ENCODE data around the gene RSBN1.

RSBN1 gene

DNA sequence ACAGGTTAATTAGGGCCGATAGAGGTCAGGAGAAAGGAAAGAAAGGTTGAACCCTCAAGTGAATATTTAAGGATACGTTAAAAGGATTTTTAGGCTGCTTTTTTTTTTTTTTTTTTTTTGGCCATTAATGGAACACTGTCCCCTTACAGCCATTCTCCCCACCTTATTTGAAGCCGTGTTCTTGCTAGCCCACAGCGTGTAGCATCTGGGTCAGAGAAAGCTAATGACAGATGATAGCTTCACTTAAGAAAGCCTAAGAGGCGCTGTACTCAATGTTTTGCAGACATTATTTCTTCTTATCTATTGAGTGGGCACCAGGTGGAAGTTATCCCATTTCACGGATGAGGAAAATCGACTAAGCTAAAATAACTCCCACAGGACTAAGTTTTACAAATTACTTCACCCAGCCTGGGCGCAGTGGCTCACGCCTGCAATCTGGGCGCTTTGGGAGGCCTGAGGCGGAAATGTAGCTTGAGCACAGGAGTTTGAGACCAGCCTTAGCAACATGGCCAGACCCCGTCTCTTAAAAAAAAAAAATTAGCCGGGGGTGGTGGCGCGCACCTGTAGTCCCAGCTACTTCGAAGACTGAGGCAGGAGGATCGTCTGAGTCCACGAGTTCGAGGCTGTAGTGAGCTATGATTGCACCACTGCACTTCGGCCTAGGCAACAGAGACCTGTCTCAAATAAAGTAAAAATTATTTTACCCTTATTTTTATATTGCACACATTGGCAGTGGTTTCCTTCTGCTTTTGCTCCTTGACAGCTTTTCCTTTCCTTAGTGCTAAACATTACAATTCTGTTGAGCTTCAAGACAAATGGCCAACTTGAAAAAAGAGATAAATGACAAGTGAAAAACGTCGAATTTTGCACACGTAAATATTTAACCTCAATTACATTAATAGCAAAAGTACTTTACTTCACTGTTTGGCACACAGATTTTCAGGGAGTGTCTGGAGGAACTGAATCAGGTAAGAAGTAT, 51.9 kb downstream of the RSBN1 start:
- TF ChIP-seq FOXP2 (optimal IDR thresholded peaks at IDR 0.05; ENCODE audit: borderline replicate concordance, extremely low read depth, extremely low read length, insufficient read depth): no peak
- no peak for TF ChIP-seq POLR2AphosphoS5 (IDR thresholded peaks at IDR 0.05; ENCODE audit: low read depth, low read length)
- no peak for TF ChIP-seq TAF1 (IDR thresholded peaks at IDR 0.05; ENCODE audit: borderline replicate concordance, insufficient read depth, low read length)
- no peak for TF ChIP-seq SIN3A (IDR thresholded peaks at IDR 0.05; ENCODE audit: borderline replicate concordance, insufficient read depth, low read length)
- no peak for TF ChIP-seq REST (IDR thresholded peaks at IDR 0.05; ENCODE audit: insufficient read depth in 1 of 2, low read depth in 2 of 2, low read length in 2 of 2)

GRCh38 chr1:113759333-113760101, 52.8 kb downstream of the RSBN1 start, which contains the start of gene PHTF1:
Gene PHTF1, minus strand, starts transcription at chr1:113759486. Its CDS starts 783 bp downstream, at chr1:113758703.
- TF ChIP-seq REST (IDR thresholded peaks at IDR 0.05; ENCODE audit: insufficient read depth in 1 of 2, low read depth in 2 of 2, low read length in 2 of 2) (peak in 1 of 2 experiments; percentile 44; a peak in 1 of 4 replicates), FOXP2 (optimal IDR thresholded peaks at IDR 0.05; ENCODE audit: borderline replicate concordance, extremely low read depth, extremely low read length, insufficient read depth) (peak; percentile 54), SIN3A (IDR thresholded peaks at IDR 0.05; ENCODE audit: borderline replicate concordance, insufficient read depth, low read length) (no peak; the same call in 1 of the 2 replicates), TAF1 (IDR thresholded peaks at IDR 0.05; ENCODE audit: borderline replicate concordance, insufficient read depth, low read length) (peak; percentile 89; the same call in 1 of the 2 replicates), POLR2AphosphoS5 (IDR thresholded peaks at IDR 0.05; ENCODE audit: low read depth, low read length) (peak; percentile 97)

- TF ChIP-seq TAF1 (IDR thresholded peaks at IDR 0.05; ENCODE audit: borderline replicate concordance, insufficient read depth, low read length): no peak
- no peak for TF ChIP-seq REST (IDR thresholded peaks at IDR 0.05; ENCODE audit: insufficient read depth in 1 of 2, low read depth in 2 of 2, low read length in 2 of 2)
- TF ChIP-seq FOXP2 (optimal IDR thresholded peaks at IDR 0.05; ENCODE audit: borderline replicate concordance, extremely low read depth, extremely low read length, insufficient read depth): no peak
- TF ChIP-seq SIN3A (IDR thresholded peaks at IDR 0.05; ENCODE audit: borderline replicate concordance, insufficient read depth, low read length): no peak
- no peak for TF ChIP-seq POLR2AphosphoS5 (IDR thresholded peaks at IDR 0.05; ENCODE audit: low read depth, low read length)
Measured at GRCh38 chr1:113758631-113759332, 53.5 kb downstream of the RSBN1 start.

DNA sequence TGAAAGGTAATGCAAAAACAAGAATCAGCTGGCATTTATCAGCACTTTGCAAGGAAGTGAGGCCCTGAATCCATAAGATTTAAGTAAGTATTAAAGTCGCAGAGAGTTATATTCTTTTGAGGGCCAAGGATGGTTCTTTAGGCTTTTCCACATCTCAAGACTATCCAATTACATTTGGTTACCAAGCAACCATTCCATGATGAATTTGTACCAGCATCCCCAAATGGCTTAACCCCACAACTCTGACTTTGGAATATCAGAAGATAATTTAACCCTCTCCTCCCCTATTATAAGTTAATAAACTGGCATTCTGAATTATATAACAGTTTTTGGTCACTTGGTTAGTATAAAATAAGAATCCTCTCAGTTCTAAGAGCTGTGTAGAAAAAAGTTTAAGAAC, 55.8 kb downstream of the RSBN1 start:
- no peak for TF ChIP-seq REST (IDR thresholded peaks at IDR 0.05; ENCODE audit: insufficient read depth in 1 of 2, low read depth in 2 of 2, low read length in 2 of 2)
- TF ChIP-seq FOXP2 (optimal IDR thresholded peaks at IDR 0.05; ENCODE audit: borderline replicate concordance, extremely low read depth, extremely low read length, insufficient read depth): no peak
- no peak for TF ChIP-seq TAF1 (IDR thresholded peaks at IDR 0.05; ENCODE audit: borderline replicate concordance, insufficient read depth, low read length)
- no peak for TF ChIP-seq POLR2AphosphoS5 (IDR thresholded peaks at IDR 0.05; ENCODE audit: low read depth, low read length)
- no peak for TF ChIP-seq SIN3A (IDR thresholded peaks at IDR 0.05; ENCODE audit: borderline replicate concordance, insufficient read depth, low read length)
